SK-N-SH (cell line): Measurements from ENCODE around the gene STPG1. TPM values are rescaled to one million over a fixed set of nuclear protein-coding genes. Genes with fewer than 3 reads are reported as not detected.

Experiments used
- CTCF ChIA-PET: fragments of 300-600, 350-600 bp; formaldehyde crosslinking; extraction: SDS; loops from one replicate; lab custom pipeline; 2021; lab: Yijun Ruan, JAX
- POLR2A ChIA-PET: fragments of 350-600 bp; sonication (Branson Sonifier 250); formaldehyde crosslinking; extraction: SDS; loops from one replicate; lab custom pipeline; 2020; ENCODE audit warnings: antibody characterized with exemption, inconsistent platforms; lab: Yijun Ruan, JAX
- DNase-seq: peaks from one replicate; pipeline ENCODE4 v3.0.0; 2012
- H2AFZ ChIP-seq: fragments of 200-600 bp; sonication (generic); 2 replicates; pipeline ENCODE4 v1.8.1; 2016; ENCODE audit warnings: antibody characterized with exemption, mild to moderate bottlenecking, low read depth
- H3F3A ChIP-seq: fragments of 200-600 bp; sonication (generic); replicated peaks from 2 replicates; pipeline ENCODE3; 2016; ENCODE audit warnings: antibody characterized with exemption, mild to moderate bottlenecking; ENCODE audit not compliant: insufficient read depth
- H3K27ac ChIP-seq, 2 experiments: fragments of 200-500 bp in 1 of 2; fragments of 200-600 bp in 1 of 2; sonication (Bioruptor generic) in 1 of 2; sonication (generic), shearing (Covaris generic) in 1 of 2; 2 replicates each; pipeline versions ENCODE4 v1.5.1 to v1.6.1; 2014 to 2016; ENCODE audit warnings: low read depth in 2 of 2, inconsistent platforms in 1 of 2, low read length in 1 of 2, mild to moderate bottlenecking in 1 of 2, mixed read lengths in 1 of 2
- H3K27me3 ChIP-seq: fragments of 200-600 bp; sonication (generic), shearing (Covaris generic); 2 replicates; pipeline ENCODE4 v1.6.1; 2016; ENCODE audit warnings: mixed run types; ENCODE audit not compliant: insufficient read depth
- H3K36me3 ChIP-seq, 2 experiments: fragments of 200-500 bp in 1 of 2; fragments of 200-600 bp in 1 of 2; sonication (Bioruptor generic) in 1 of 2; sonication (generic) in 1 of 2; replicated peaks in 1 of 2; 2 replicates each; pipeline versions ENCODE3 to v1.5.1; 2014 to 2016; ENCODE audit warnings: low read length in 1 of 2, mild to moderate bottlenecking in 1 of 2; ENCODE audit not compliant: insufficient read depth in 2 of 2, control insufficient read depth in 1 of 2
- H3K4me1 ChIP-seq, 2 experiments: fragments of 200-500 bp in 1 of 2; fragments of 200-600 bp in 1 of 2; sonication (Bioruptor generic) in 1 of 2; sonication (generic), shearing (Covaris generic) in 1 of 2; 2 replicates each; pipeline versions ENCODE4 v1.5.1 to v1.6.1; 2014 to 2016; ENCODE audit warnings: low read depth in 1 of 2, low read length in 1 of 2, mixed run types in 1 of 2; ENCODE audit not compliant: insufficient read depth in 2 of 2, control insufficient read depth in 1 of 2
- H3K4me2 ChIP-seq: fragments of 200-600 bp; sonication (generic), shearing (Covaris generic); 2 replicates; pipeline ENCODE4 v1.6.1; 2017; ENCODE audit warnings: mixed run types
- H3K4me3 ChIP-seq, 2 experiments: fragments of 200-500 bp in 1 of 2; fragments of 200-600 bp in 1 of 2; sonication (Bioruptor generic) in 1 of 2; sonication (generic), shearing (Covaris generic) in 1 of 2; 2 replicates each; pipeline versions ENCODE4 v1.5.1 to v1.8.1; 2014 to 2016; ENCODE audit warnings: low read depth in 2 of 2, inconsistent platforms in 1 of 2, low read length in 1 of 2, mild to moderate bottlenecking in 1 of 2, mixed read lengths in 1 of 2, moderate library complexity in 1 of 2
- H3K79me2 ChIP-seq: fragments of 200-600 bp; sonication (generic); 2 replicates; pipeline ENCODE4 v1.8.1; 2017; ENCODE audit warnings: mild to moderate bottlenecking; ENCODE audit not compliant: insufficient read depth
- H3K9ac ChIP-seq: fragments of 200-600 bp; sonication (generic); 2 replicates; pipeline ENCODE4 v1.6.1; 2017; ENCODE audit warnings: mixed run types
- H3K9me2 ChIP-seq: fragments of 200-600 bp; sonication (generic); 2 replicates; pipeline ENCODE4 v1.6.1; 2017; ENCODE audit warnings: mixed run types
- H3K9me3 ChIP-seq: fragments of 200-600 bp; sonication (generic); 2 replicates; pipeline ENCODE4 v1.6.1; 2017; ENCODE audit warnings: mixed run types, mild to moderate bottlenecking, moderate library complexity
- H4K20me1 ChIP-seq: fragments of 200-600 bp; sonication (generic); 2 replicates; pipeline ENCODE4 v1.6.1; 2017; ENCODE audit warnings: mild to moderate bottlenecking, mixed run types; ENCODE audit not compliant: insufficient read depth
- ELF1 ChIP-seq: IDR thresholded peaks from 2 replicates; pipeline ENCODE4 v1.4.0; 2012
- EP300 ChIP-seq, 2 experiments: IDR thresholded peaks; 2 replicates each; pipeline versions ENCODE4 v1.4.0 to v1.6.1; 2012; ENCODE audit warnings: borderline replicate concordance in 1 of 2, low read depth in 1 of 2, low read length in 1 of 2
- EZH2phosphoT487 ChIP-seq: fragments of 200-600 bp; sonication (generic); IDR thresholded peaks from 2 replicates; pipeline ENCODE4 v1.6.1; 2017; ENCODE audit warnings: low read depth, mixed run types, mild to moderate bottlenecking, antibody characterized with exemption, moderate library complexity, borderline replicate concordance
- FOSL2 ChIP-seq: IDR thresholded peaks from 2 replicates; pipeline ENCODE4 v1.4.0; 2012; ENCODE audit warnings: low read depth, mild to moderate bottlenecking, moderate library complexity, borderline replicate concordance
- FOXM1 ChIP-seq: IDR thresholded peaks from 2 replicates; pipeline ENCODE4 v1.4.0; 2012; ENCODE audit warnings: low read depth, mild to moderate bottlenecking
- GABPA ChIP-seq: IDR thresholded peaks from 2 replicates; pipeline ENCODE4 v1.4.0; 2012; ENCODE audit warnings: low read depth, mild to moderate bottlenecking
- GATA2 ChIP-seq: sonication (generic); formaldehyde crosslinking; IDR thresholded peaks from 2 replicates; pipeline ENCODE4 v1.5.0; 2020; ENCODE audit warnings: mild to moderate bottlenecking, missing genetic modification reagents
- IRF3 ChIP-seq: fragments of 150-350 bp; IDR thresholded peaks from 2 replicates; pipeline ENCODE4 v1.6.1; 2016; ENCODE audit warnings: mild to moderate bottlenecking, low read depth, low read length
- JUND ChIP-seq: IDR thresholded peaks from 2 replicates; pipeline ENCODE4 v1.4.0; 2012
- NFIC ChIP-seq: IDR thresholded peaks from 2 replicates; pipeline ENCODE4 v1.4.0; 2012; ENCODE audit warnings: borderline replicate concordance
- NRF1 ChIP-seq: IDR thresholded peaks from 2 replicates; pipeline ENCODE4 v1.6.1; 2012; ENCODE audit warnings: low read depth, mild to moderate bottlenecking, low read length
- POLR2AphosphoS5 ChIP-seq: IDR thresholded peaks from 2 replicates; pipeline ENCODE4 v1.6.1; 2012; ENCODE audit warnings: low read depth, low read length
- RCOR1 ChIP-seq: fragments of 150-350 bp; IDR thresholded peaks from 2 replicates; pipeline ENCODE4 v1.6.1; 2017; ENCODE audit warnings: antibody characterized with exemption, low read length
- RFX5 ChIP-seq: IDR thresholded peaks from 2 replicates; pipeline ENCODE4 v1.6.1; 2012; ENCODE audit warnings: mild to moderate bottlenecking, improper control_type of control experiment, low read length
- RXRA ChIP-seq: IDR thresholded peaks from 2 replicates; pipeline ENCODE4 v1.4.0; 2012; ENCODE audit warnings: low read depth, mild to moderate bottlenecking, borderline replicate concordance
- SMC3 ChIP-seq: IDR thresholded peaks from 2 replicates; pipeline ENCODE4 v1.6.1; 2012; ENCODE audit warnings: low read depth, low read length, improper control_type of control experiment
- TCF12 ChIP-seq: IDR thresholded peaks from 2 replicates; pipeline ENCODE4 v1.4.0; 2012
- TEAD4 ChIP-seq: IDR thresholded peaks from 2 replicates; pipeline ENCODE4 v1.4.0; 2012; ENCODE audit warnings: mild to moderate bottlenecking, borderline replicate concordance; ENCODE audit not compliant: insufficient read depth
- YY1 ChIP-seq: IDR thresholded peaks from 2 replicates; pipeline ENCODE4 v1.4.0; 2012; ENCODE audit warnings: low read depth, mild to moderate bottlenecking
- WGBS: methylation state at CpG from one replicate; pipeline ENCODE4 v1.1.6; 2017; ENCODE audit warnings: low lambda C conversion rate; 5-methylcytosine and 5-hydroxymethylcytosine counted together
- polyA plus RNA-seq, 3 experiments: library from polyadenylated mRNA; depleted of rRNA; stranded (reverse); fragments of >200 nt; gene quantifications; 2 replicates each; pipeline ENCODE4 v1.2.3, GENCODE V29; 2012
- TF ChIP-seq, protein P1 (sequence below): IDR thresholded peaks from 2 replicates; pipeline ENCODE4 v1.6.1; 2012; ENCODE audit warnings: mild to moderate bottlenecking, low read depth, low read length, moderate library complexity
- TF ChIP-seq, protein P2 (sequence below): fragments of 200-600 bp; sonication (generic); IDR thresholded peaks from 2 replicates; pipeline ENCODE4 v1.6.1; 2017; ENCODE audit warnings: antibody characterized with exemption, mild to moderate bottlenecking, moderate library complexity

STPG1 gene
- polyA plus RNA-seq, 1 of the 3 experiments (the other 2 are of a cell fraction): 8.7 TPM

- TF ChIP-seq, protein P1, sequence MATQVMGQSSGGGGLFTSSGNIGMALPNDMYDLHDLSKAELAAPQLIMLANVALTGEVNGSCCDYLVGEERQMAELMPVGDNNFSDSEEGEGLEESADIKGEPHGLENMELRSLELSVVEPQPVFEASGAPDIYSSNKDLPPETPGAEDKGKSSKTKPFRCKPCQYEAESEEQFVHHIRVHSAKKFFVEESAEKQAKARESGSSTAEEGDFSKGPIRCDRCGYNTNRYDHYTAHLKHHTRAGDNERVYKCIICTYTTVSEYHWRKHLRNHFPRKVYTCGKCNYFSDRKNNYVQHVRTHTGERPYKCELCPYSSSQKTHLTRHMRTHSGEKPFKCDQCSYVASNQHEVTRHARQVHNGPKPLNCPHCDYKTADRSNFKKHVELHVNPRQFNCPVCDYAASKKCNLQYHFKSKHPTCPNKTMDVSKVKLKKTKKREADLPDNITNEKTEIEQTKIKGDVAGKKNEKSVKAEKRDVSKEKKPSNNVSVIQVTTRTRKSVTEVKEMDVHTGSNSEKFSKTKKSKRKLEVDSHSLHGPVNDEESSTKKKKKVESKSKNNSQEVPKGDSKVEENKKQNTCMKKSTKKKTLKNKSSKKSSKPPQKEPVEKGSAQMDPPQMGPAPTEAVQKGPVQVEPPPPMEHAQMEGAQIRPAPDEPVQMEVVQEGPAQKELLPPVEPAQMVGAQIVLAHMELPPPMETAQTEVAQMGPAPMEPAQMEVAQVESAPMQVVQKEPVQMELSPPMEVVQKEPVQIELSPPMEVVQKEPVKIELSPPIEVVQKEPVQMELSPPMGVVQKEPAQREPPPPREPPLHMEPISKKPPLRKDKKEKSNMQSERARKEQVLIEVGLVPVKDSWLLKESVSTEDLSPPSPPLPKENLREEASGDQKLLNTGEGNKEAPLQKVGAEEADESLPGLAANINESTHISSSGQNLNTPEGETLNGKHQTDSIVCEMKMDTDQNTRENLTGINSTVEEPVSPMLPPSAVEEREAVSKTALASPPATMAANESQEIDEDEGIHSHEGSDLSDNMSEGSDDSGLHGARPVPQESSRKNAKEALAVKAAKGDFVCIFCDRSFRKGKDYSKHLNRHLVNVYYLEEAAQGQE: no peak
- TF ChIP-seq, protein P2, sequence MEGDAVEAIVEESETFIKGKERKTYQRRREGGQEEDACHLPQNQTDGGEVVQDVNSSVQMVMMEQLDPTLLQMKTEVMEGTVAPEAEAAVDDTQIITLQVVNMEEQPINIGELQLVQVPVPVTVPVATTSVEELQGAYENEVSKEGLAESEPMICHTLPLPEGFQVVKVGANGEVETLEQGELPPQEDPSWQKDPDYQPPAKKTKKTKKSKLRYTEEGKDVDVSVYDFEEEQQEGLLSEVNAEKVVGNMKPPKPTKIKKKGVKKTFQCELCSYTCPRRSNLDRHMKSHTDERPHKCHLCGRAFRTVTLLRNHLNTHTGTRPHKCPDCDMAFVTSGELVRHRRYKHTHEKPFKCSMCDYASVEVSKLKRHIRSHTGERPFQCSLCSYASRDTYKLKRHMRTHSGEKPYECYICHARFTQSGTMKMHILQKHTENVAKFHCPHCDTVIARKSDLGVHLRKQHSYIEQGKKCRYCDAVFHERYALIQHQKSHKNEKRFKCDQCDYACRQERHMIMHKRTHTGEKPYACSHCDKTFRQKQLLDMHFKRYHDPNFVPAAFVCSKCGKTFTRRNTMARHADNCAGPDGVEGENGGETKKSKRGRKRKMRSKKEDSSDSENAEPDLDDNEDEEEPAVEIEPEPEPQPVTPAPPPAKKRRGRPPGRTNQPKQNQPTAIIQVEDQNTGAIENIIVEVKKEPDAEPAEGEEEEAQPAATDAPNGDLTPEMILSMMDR: no peak
- no peak for TF ChIP-seq SMC3
- TF ChIP-seq, all 33 proteins: peak for 0
Observed at GRCh38 chr1:24362396-24362795, 51.2 kb downstream of the STPG1 start (continued).

DNA sequence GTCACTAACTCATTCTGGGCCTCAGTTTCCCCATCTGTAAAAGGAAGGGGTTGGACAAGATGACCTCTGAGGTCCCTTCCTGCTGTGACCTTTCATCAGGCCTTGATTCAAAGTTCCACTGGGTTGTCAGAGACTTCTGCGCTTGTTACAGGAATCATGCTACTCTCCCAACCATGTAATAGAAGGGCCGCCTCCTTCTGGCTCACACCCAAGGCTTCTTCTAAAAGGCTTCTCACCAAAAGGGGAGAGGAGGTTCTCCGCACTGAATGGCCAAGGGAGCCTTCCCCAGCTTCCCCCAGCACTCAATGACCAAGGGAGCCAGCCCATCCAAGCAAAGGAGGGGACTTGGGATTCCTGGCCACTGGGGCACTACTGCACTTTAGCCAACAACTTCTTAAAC, 51.8 kb downstream of the STPG1 start:
- H3K4me2 ChIP-seq: no peak overlapping the region
- H3K79me2 ChIP-seq: no peaks in the 10 kb centered on the region
- peaks cover 0 to 6% of the 10 kb centered on the region in 2 experiments for H3K36me3 ChIP-seq
- H3K4me3 ChIP-seq: no peak overlapping the region
- no peak for TF ChIP-seq NFIC
- TF ChIP-seq RFX5: no peak
- no peak for TF ChIP-seq EZH2phosphoT487
- no peak for TF ChIP-seq TEAD4
- no peak for TF ChIP-seq ELF1
- TF ChIP-seq FOSL2: no peak
- no peak for TF ChIP-seq EP300 (IDR thresholded peaks at IDR 0.05; ENCODE audit: borderline replicate concordance in 1 of 2, low read depth in 1 of 2, low read length in 1 of 2)
- TF ChIP-seq NRF1: no peak
- TF ChIP-seq TCF12: no peak
- no peak for TF ChIP-seq RCOR1
- no peak for TF ChIP-seq RXRA
- no peak for TF ChIP-seq YY1
- TF ChIP-seq GATA2: no peak
- TF ChIP-seq FOXM1: no peak
- no peak for TF ChIP-seq IRF3
- TF ChIP-seq JUND: no peak
- TF ChIP-seq GABPA: no peak
- TF ChIP-seq POLR2AphosphoS5: no peak
- no peak for DNase-seq
- H3K9me3 ChIP-seq: no peaks in the 10 kb centered on the region
- ChIA-PET CTCF (interaction anchor here (0.6 to 3.2 kb wide), 5 partner anchors 30 to 348 kb away, joined by 3 to 17 read pairs (median 3); no protein-coding TSS in a partner anchor), POLR2A (no interaction called here)
- peaks cover 13% of the 10 kb centered on the region for H3F3A ChIP-seq
- WGBS: 92% methylated on average over 2 of the region's 3 CpGs
- no peaks in the 10 kb centered on the region for H3K9me2 ChIP-seq
- no peak overlapping the region for H3K9ac ChIP-seq
- H4K20me1 ChIP-seq: no peaks in the 10 kb centered on the region
- peaks cover 11 to 15% of the 10 kb centered on the region in 2 experiments for H3K4me1 ChIP-seq
- no peak overlapping the region for H2AFZ ChIP-seq
- no peaks in the 10 kb centered on the region for H3K27me3 ChIP-seq
- H3K27ac ChIP-seq: no peak overlapping the region
